HG02623 (cell line): Measurements from ENCODE around the gene ACTRT2.

Experiments
- ATAC-seq: cut with Tn5 transposase; IDR thresholded peaks from one replicate; pipeline ENCODE4 v1.9.1; 2021; ENCODE audit warnings: moderate library complexity; ENCODE audit not compliant: unreplicated experiment

ACTRT2 gene

DNA sequence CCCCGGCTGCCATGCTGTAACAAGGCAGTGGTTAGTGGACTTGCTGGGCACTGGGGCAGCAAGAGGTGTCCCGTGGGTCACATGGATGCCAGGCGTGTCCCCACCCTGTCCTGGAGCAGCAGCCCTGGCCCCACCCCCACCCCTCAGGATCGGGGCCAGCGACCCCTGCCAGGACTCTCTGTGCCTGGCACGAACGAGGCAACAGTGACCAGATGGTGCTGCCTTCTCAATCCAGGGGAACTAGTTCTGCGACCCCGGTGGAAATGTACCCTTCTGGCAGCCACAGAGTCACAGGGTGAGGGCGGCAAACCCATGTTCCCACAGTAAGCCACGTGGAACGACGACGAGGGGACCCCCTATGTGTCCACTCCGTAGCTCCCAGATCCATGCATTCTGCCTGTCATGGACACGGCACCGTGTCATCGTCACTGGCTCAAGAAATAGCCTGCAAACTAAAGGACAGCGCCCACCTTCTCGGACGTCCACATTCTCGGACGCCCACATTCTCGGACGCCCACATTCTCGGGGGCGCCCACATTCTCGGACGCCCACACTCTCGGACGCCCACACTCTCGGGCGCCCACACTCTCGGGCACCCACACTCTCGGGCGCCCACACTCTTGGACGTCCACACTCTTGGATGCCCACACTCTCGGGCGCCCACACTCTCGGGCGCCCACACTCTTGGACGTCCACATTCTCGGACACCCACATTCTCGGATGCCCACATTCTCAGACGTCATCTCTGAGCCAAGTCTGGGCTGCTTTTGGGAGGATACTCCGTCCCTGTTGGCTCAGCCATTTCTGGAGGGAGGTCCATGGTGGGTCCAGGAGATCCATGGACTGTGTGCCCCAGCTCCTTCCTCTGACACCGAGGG is 19.6 kb upstream of the ACTRT2 start:
- no peak for ATAC-seq

- ATAC-seq, result no peak
Observed at GRCh38 chr1:3002349-3003038, 18.8 kb upstream of the ACTRT2 start.

DNA sequence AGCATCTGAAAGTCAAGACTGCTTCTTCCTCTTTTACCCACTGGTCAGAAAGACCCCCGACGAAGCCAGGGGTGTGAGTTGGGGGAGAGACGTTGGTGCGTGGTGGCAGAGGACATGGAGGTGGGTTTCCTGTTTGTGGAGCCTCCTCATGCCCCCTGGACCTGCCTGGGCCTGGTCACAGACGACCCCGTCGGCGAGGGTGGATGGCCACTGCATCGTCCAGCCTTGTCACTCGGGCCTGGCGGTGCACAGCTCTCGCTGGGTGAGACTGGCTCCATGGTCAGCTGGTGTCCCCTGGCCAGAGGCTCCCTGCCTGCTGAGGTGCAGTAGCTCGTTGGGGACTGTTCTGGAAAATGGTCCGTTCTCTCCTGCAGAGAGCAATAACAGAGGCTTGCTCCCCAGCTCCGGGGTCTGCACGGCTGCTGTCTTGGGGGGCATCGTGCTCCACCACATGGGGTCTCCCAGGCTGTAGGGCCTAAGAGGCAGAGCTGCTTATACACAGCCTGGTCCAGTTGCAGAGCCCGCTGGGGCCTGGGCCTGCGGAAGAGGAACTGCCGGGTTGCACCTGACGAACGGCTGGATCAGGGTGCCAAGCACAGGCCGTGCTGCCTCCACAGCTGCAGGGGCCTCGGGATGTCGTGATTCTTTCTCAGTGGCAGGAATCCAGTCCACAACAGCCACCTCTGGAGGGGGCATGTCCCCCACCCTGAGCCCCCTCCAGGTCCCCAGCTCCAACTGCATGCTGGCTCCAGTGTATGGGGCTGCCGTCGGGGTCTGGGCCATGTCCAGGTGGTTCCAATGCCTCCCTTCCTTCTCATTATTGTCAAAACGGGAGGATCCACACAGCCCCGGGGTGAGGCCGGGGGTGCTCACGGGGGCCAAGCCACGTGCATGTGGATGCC is 18.0 kb upstream of the ACTRT2 start:
- no peak for ATAC-seq

GRCh38 chr1:3003941-3004270 is 17.4 kb upstream of the ACTRT2 start:
- ATAC-seq, result no peak

GRCh38 chr1:3004285-3005205 is 16.7 kb upstream of the ACTRT2 start:
- ATAC-seq, result no peak

DNA sequence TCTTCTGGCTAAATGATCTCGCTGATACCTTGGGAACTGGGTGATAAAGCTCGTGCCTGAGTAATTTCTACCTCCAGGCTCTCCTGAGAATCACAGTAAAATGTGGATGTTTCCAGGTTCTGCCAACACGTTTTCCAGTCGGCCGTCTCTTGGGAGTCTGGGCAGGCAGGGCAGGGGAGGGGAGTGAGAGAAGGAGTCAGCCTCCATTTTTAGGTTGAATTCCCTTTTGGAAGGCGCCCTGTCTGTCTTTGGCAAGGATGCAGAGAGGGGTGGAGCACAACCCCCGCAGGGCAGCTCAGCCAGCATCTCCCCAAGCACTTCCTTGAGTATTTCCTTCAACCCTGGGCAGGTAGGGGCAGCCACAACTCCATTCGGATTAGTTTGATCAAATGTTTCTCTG is 15.5 kb upstream of the ACTRT2 start:
- ATAC-seq, result no peak

DNA sequence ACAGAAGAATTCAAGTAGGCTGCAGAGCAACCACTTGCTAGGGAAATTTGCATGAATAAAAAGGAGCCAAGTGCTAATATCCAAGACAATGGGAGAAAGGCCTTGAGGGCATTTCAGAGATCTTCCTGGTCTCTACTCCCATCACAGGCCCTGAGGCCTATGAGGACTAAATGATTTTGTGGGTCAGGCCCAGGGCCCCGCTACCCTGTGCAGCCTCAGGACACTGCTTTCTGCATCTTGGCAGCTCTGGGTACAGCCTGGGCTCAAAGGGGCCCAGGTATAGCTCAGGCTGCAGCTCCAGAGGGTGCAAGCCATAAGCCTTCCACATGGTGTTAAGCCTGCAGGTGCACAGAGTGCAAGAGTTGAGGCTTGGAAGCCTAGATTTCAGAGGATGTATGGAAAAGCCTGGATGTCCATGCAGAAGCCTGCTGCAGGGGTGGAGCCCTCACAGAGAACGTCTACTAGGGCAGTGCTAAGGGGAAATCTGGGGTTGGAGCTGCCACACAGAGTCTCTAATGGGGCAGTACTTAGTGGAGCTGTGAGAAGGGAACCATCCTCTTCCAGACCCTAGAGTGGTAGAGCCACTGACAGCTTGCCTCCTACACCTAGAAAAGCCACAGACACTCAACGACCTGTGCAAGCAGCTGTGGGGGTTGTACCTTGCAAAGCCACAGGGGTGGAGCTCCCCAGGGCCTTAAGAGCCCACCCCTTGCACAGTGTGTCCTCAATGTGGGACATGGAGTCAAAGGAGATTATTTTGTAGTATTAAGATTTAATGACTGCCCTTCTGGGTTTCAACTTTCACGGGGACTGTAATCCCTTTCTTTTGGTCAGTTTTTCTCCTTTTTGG is 13.7 kb upstream of the ACTRT2 start:
- ATAC-seq, result no peak

- no peak for ATAC-seq
Observed at GRCh38 chr1:3009021-3009420, 12.2 kb upstream of the ACTRT2 start.

- no peak for ATAC-seq
Observed at GRCh38 chr1:3009556-3009955, 11.7 kb upstream of the ACTRT2 start.

GRCh38 chr1:3011127-3011526 is 10.1 kb upstream of the ACTRT2 start:
- ATAC-seq, result no peak

DNA sequence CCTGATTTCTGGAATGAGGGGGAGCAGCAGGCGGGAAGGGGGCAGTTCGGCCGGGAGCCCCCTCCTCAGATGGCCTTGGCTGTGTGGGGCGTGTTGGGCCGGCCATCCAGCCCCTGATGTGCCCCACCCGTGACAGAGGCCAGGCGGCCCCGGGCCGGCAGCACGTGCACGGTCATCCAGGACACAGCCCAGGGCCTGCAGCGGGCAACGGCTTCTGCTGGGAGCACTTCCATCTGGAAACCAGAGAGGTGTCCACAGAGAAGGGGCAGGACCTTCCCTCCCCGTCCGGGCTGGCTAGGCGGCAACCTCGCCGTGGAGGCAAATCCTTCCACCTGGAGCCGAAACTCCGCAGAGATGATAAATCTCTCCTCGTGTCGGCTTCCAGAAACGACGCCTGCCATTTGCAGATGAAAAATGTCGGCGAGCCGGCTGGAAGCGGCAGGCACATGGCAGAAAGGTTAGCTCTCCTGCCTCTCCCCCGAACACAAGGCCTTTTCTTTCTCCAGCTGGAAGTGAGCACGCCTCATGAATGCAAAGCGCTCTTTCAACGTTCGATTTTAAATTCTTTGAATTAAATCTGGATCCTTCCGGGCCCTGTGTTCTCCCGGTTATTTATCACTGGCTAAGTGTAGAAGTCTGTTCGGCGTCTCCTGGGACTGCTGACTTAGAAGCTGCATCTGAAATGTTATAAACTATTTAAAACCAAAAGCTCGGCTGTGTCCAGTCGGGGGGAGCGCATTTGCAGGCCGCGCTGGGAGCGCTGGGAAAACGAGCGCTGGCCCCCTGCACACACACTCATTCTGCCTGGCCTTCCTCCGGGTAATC is 9.4 kb upstream of the ACTRT2 start:
- no peak for ATAC-seq

DNA sequence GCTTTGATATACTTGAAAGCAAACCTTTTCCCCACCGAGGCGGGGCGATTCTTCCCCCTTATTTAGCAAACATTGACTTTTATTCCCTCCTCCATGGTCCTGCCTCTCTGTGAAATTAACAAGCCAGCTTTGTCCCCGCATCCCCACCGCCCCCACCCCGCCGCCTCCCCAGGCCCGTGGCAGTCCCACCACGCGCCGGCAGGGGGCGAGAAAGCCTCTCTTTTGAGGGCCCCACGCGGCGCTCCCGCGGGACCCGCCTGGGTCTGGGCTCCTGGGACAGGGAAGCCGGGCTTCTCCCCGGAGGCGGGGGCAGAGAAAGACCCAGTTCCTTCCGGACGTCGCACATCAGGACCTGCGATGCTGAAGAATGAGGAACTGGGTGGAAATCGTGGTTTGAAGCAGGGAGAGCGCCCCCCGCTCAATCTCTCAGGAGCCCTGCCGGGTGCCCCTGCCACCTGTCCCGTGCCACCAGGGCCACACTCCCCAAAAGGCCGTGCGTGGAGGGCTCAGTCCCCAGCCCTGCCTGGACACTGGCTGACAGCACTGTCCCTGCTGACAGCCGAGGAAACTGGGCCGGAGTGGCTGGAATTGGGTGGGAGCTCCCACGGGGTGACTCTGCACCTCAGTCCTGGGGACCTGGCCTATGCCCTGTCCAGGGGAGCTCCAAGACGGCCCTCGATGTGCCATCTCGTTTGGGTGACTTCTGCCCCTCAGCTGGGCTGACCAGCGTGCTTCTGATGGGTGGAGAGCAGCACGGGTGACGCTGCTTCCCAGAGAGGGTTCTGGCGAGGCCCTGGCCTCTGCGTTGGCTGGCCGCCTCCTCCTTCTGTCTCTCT is 8.6 kb upstream of the ACTRT2 start:
- no peak for ATAC-seq

DNA sequence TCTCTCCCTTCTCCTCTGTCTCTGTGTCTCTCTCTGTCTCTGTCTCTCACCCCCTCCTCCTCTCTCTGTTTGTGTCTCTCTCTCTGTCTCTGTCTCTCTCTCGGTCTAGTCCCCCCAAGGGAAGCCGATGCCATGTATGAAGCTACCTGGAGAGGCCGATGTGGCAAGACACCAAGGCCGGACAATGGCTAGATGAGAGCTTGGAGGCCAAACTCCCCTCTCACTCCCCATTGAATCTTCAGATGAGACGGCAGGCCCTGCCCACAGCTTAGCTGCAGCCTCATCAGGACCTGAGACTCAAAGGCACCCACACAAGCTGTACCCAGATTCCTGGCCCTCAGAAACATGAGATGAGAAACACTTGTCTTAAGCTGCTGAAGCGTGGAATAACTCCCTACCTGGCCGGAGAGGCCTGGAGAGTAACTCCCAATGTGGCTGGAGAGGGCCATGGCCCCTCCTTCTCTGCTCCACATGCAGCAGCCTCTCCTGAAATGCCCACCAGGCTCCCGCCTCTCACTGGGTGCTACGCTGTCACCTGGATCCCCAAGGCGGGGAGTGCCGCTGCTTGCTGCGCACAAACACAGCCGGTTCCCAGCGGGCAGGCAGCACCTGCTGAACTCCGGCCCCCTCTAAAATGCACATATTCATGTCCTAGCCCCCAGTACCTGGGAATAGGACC is 7.8 kb upstream of the ACTRT2 start:
- no peak for ATAC-seq

GRCh38 chr1:3014050-3014440 is 7.2 kb upstream of the ACTRT2 start:
- no peak for ATAC-seq

- no peak for ATAC-seq
Observed at GRCh38 chr1:3014443-3015268, 6.6 kb upstream of the ACTRT2 start.

- ATAC-seq, result no peak
Observed at GRCh38 chr1:3015269-3015635, 6.0 kb upstream of the ACTRT2 start.
